ENCODE results near the gene STON1.

STON1 gene

GRCh38 chr2:48583961-48584360 lies 54.0 kb downstream of the STON1 start:
- Histone ChIP-seq H3K4me1 (ENCODE audit: insufficient read depth, poor library complexity, severe bottlenecking) (no peaks in the 10 kb centered on the region), H3K27me3 (ENCODE audit: insufficient read depth, poor library complexity, severe bottlenecking) (no peaks in the 10 kb centered on the region), H3K27ac (ENCODE audit: poor library complexity, severe bottlenecking) (no peak overlapping the region), H3K36me3 (ENCODE audit: low read depth) (no peaks in the 10 kb centered on the region), H3K4me3 (ENCODE audit: severe bottlenecking) (no peak overlapping the region), H3K9me3 (ENCODE audit: severe bottlenecking) (no peaks in the 10 kb centered on the region)
- DNase-seq (ENCODE audit: low spot score) (no peak), ATAC-seq (ENCODE audit: low read depth) (no peak)
- TF ChIP-seq CTCF (IDR thresholded peaks at IDR 0.05; ENCODE audit: poor library complexity, severe bottlenecking), result no peak

GRCh38 chr2:48584551-48584950 lies 54.6 kb downstream of the STON1 start:
- Histone ChIP-seq H3K4me3 (ENCODE audit: severe bottlenecking) (no peak overlapping the region), H3K9me3 (ENCODE audit: severe bottlenecking) (no peaks in the 10 kb centered on the region), H3K4me1 (ENCODE audit: insufficient read depth, poor library complexity, severe bottlenecking) (no peaks in the 10 kb centered on the region), H3K36me3 (ENCODE audit: low read depth) (no peaks in the 10 kb centered on the region), H3K27ac (ENCODE audit: poor library complexity, severe bottlenecking) (no peak overlapping the region), H3K27me3 (ENCODE audit: insufficient read depth, poor library complexity, severe bottlenecking) (no peaks in the 10 kb centered on the region)
- ATAC-seq (ENCODE audit: low read depth) (no peak), DNase-seq (ENCODE audit: low spot score) (no peak)
- no peak for TF ChIP-seq CTCF (IDR thresholded peaks at IDR 0.05; ENCODE audit: poor library complexity, severe bottlenecking)

GRCh38 chr2:48586433-48586832 lies 56.5 kb downstream of the STON1 start:
- H3K4me3 ChIP-seq (ENCODE audit: severe bottlenecking), result no peak overlapping the region
- no peaks in the 10 kb centered on the region for H3K4me1 ChIP-seq (ENCODE audit: insufficient read depth, poor library complexity, severe bottlenecking)
- H3K36me3 ChIP-seq (ENCODE audit: low read depth), result no peaks in the 10 kb centered on the region
- ATAC-seq (ENCODE audit: low read depth) (no peak), DNase-seq (ENCODE audit: low spot score) (no peak)
- no peaks in the 10 kb centered on the region for H3K9me3 ChIP-seq (ENCODE audit: severe bottlenecking)
- H3K27me3 ChIP-seq (ENCODE audit: insufficient read depth, poor library complexity, severe bottlenecking), result no peaks in the 10 kb centered on the region
- no peak for TF ChIP-seq CTCF (IDR thresholded peaks at IDR 0.05; ENCODE audit: poor library complexity, severe bottlenecking)
- no peak overlapping the region for H3K27ac ChIP-seq (ENCODE audit: poor library complexity, severe bottlenecking)

DNA sequence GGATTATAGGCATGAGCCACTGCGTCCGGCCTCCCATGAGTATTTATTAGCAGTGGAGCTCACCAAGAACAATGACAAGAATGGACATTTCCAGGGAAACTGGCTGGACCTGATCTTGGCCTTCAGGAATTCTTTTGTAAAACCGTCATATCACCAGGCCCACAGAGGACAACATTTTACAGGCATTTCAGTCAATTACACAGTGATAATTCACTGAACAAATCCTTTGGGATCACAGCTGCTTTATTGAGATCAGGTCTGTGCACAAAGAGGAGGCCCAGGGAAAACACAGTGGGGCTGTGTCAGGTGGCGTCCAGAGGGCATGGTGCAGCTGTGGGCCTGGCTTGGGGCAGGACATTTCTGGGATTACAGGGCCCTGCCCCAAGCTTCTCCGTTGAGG lies 57.6 kb downstream of the STON1 start:
- Histone ChIP-seq H3K36me3 (ENCODE audit: low read depth) (no peaks in the 10 kb centered on the region), H3K4me3 (ENCODE audit: severe bottlenecking) (no peak overlapping the region), H3K27ac (ENCODE audit: poor library complexity, severe bottlenecking) (no peak overlapping the region), H3K27me3 (ENCODE audit: insufficient read depth, poor library complexity, severe bottlenecking) (no peaks in the 10 kb centered on the region), H3K9me3 (ENCODE audit: severe bottlenecking) (no peaks in the 10 kb centered on the region), H3K4me1 (ENCODE audit: insufficient read depth, poor library complexity, severe bottlenecking) (no peaks in the 10 kb centered on the region)
- ATAC-seq (ENCODE audit: low read depth) (no peak), DNase-seq (ENCODE audit: low spot score) (no peak)
- TF ChIP-seq CTCF (IDR thresholded peaks at IDR 0.05; ENCODE audit: poor library complexity, severe bottlenecking), result no peak

- Histone ChIP-seq H3K9me3 (ENCODE audit: severe bottlenecking) (no peaks in the 10 kb centered on the region), H3K36me3 (ENCODE audit: low read depth) (no peaks in the 10 kb centered on the region), H3K4me3 (ENCODE audit: severe bottlenecking) (no peak overlapping the region), H3K27ac (ENCODE audit: poor library complexity, severe bottlenecking) (no peak overlapping the region), H3K4me1 (ENCODE audit: insufficient read depth, poor library complexity, severe bottlenecking) (no peaks in the 10 kb centered on the region), H3K27me3 (ENCODE audit: insufficient read depth, poor library complexity, severe bottlenecking) (no peaks in the 10 kb centered on the region)
- no peak for DNase-seq (ENCODE audit: low spot score)
- ATAC-seq (ENCODE audit: low read depth), result no peak
- no peak for TF ChIP-seq CTCF (IDR thresholded peaks at IDR 0.05; ENCODE audit: poor library complexity, severe bottlenecking)
Measured at GRCh38 chr2:48587961-48588360, 58.0 kb downstream of the STON1 start.
